Activated naive CD4-positive, alpha-beta T cell treated with anti-CD3 and anti-CD28 coated beads, Interleukin-2, amount 50 U/mL, for 16 hours (primary cell): ENCODE results near the gene PHLDB2.

ENCODE experiments used
- DNase-seq: peaks from one replicate; pipeline ENCODE4 v3.0.0-alpha.2; 2020

The PHLDB2 gene

DNA sequence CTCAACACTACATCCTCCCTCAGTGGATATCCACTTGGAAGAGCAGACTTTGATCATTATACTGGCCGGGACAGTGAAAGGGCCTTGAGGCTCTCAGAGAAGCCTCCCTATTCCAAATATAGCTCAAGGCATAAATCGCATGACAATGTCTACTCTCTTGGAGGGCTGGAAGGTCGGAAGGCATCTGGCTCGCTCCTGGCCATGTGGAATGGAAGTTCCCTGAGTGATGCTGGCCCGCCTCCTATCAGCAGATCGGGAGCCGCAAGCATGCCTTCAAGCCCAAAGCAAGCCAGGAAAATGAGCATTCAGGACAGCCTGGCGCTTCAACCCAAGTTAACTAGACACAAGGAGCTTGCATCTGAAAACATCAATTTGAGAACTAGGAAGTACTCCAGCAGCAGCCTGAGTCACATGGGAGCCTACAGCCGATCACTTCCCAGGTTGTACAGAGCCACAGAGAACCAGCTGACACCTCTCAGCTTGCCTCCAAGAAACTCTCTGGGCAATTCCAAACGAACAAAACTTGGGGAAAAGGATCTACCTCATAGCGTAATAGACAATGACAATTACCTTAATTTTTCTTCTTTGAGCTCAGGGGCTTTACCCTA lies 25.4 kb downstream of the PHLDB2 start:
- DNase-seq = no peak

DNA sequence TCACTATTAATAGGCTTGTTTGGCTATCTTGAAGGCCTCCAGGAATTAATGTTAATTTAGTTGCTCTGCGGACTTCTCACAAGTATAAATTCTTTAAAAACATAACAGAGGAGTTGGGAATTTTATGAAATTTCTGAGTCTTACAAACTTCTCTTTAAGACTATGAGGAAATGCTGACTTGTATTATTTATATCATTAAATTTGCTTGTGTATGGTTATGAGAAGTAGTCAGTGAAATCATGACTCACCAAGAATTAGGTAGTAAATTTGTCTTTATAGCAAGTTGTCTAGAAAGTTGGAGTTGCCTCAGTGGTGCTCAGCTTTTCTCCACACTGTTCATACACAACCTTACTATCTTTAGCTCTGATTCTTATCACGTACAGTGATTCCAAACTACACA lies 26.5 kb downstream of the PHLDB2 start:
- no peak for DNase-seq

DNA sequence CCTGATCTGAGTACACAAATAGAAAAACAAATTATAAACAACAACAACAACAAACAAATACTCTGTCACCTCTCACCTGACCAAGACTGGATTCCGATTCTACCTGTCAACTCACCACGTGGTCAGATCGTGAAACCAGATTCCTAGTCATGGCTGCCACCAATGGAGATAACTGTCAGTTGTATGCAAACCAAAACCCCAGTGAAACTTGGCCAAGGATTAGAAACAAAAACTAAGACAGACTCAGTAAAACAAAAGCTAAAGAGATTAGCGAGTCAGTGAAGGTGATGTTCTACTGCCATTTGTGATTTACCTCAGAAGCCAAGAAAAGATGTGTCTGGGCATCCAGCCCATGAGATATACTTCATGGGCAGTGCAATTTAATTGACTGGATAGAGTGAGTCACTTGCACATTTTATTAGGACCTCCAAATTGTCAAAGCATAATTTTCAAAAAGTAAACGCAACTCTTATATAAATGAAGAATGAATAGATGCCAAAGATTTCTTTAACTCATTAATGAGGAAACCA lies 31.1 kb downstream of the PHLDB2 start:
- no peak for DNase-seq

DNA sequence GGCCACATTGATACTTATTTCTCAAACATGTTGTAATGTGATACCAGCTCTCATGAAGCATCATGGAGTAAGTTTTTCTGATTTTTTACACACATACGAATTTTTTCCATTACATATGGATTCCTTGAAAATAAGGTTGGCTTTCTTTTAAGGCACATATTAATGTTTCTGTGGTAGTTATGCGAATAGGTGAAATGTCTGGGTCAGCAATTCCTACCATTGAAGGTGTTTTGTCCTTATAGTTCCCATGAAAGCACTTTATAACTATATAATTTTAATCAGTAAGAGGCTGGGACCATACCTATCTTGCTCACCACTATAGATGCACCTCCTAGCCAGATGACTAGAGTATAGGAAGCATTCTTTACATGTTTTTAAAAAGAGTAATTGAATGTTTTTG lies 33.0 kb downstream of the PHLDB2 start:
- DNase-seq = no peak

DNA sequence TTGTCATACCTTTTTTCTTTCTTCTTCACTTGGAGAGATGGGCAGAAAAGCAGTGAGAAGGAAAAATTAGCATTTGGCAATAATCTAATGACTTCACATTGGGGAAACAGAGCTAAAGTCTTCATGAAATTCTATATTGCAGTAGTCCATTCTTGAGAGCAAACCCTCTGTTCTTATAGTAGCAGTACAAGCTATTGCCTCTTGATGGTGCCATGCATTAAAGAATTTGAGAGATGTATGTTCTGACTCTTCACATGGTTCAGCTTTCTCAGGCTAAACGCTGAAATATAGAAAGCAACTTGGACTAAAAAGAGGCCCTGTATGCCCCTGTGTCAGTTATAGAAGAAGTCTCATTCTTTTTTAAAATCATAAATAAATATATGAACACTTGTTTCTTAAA lies 36.0 kb downstream of the PHLDB2 start:
- DNase-seq = no peak

DNA sequence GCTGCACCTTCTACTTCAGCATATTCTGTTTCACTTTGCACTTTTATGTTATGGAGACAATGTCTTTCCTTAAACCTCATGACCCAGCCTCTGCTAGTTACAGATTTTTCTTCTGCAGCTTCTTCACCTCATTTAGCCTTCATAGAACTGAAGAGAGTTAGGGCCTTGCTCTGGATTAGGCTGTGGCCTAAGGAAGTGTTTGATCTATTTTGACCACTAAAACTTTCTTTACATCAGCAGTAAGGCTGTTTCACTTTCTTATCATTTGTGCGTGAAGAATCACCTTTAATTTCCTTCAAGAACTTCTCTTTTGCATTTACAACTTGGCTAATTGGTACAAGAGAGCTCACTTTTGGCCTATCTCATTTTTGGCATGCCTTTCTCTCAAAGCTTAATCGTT lies 40.9 kb downstream of the PHLDB2 start:
- no peak for DNase-seq

DNA sequence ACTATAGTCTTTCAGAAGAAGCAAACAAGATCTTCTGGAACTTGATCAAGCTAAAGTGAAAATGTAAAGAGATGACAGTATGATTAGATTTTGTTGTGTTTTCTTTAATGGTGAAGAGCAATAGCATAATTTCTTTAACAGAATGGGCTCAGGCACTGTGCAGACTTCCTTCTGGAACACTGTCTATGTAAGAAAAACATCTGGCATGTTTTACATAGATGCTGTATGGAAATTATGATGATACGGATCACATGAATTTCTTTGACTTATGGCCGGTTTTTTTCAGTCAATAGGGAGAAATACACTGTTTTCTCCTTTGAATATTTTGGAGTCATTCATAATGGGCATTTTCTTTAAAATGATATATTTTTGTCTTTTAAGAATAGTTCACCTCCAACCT lies 42.6 kb downstream of the PHLDB2 start:
- no peak for DNase-seq

DNA sequence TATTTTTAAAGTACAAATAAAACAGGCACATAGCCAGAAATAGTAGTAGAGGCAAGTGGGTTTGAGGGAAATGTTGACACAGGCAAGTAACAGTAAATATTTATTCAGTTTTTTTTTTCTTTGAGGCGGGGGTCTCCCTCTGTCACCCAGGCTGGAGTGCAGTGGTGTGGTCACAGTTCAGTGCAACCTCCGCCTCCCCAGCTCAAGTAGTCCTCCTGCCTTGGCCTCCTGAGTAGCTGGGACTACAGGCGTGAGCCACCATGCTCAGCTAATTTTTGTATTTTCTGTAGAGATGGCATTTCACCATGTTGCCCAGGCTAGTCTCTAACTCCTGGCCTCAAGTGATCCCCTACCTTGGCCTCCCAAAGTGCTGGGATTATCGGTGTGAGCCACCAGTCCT lies 43.5 kb downstream of the PHLDB2 start:
- DNase-seq = no peak

DNA sequence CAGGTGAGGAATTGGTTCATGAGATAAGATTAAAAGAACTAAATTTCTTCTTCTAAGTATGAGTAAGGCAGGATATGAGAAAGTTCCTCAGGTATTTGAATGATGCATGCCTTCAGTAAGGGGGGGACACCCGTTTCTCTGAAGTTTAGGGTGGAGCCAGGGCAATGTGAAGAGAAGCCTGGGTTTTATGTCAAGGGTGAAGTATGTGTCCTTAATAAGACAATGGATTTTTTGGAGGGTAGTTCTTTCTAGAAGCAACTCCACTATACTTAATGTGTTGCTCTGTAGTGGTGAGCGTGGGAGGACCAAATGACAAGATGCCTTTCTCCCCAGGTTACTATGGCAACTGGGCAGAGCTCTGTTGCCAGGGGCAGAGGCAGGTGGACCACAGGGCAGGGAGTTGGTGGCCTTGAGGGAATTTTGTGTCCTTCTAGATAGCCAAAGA lies 44.0 kb downstream of the PHLDB2 start:
- no peak for DNase-seq

DNA sequence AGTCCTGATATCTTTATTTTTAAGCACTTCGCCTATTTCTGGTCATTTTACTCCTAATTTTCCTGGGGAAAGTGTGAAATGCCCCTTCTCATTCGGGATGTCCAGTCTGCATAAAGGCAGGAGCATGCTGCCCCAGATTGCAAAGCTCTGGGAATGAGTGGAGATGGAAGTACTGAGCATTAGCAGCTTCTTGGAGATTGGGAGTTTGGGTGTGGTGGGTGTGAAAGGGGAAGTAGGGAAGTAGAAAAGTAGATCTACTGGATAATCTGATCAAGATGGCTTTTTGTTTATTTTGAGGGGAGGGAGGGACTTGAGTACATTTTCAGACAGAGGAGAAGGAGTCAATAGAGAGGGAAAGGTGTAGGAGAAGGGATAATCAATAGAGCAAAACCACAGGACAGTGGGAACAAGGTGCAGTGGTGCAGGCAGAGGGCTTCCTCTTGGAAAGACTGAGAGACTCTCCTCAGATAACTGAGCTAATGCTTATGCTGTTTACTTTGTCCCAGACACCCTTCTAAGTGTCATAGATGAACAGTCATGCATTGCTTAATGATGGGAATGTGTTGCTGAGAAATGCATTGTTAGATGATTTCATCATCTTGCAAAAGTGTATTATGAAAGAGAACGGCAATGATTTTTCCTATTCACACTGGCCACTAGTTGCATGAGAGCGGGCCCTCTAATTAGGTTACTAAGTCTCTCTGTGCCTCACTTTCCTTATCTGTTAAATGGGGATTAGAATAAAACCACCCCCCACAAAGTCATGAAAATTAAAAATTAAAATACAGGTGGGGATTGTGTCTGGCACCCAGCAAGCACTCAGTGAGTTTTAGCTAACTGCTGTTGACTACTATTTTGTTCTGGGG lies 45.5 kb downstream of the PHLDB2 start:
- DNase-seq = no peak

DNA sequence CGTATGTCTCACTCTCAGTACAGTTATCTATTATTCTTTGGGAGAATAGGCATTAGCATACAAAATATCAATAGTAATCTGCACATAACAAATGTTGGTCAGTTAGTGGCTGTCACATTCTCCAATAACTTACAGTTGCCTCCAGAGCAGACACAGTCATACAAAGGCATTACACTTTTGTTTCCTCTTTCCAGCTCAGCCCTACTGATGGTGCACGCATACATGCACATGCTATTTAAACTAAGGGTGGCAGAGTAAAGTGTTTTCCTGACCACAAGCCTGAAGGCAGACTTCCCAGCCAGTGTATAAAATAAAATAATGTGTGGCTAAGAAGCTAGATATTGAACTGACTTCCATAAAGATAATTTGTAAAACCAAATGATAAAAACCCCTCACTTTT lies 47.6 kb downstream of the PHLDB2 start:
- DNase-seq = no peak

DNA sequence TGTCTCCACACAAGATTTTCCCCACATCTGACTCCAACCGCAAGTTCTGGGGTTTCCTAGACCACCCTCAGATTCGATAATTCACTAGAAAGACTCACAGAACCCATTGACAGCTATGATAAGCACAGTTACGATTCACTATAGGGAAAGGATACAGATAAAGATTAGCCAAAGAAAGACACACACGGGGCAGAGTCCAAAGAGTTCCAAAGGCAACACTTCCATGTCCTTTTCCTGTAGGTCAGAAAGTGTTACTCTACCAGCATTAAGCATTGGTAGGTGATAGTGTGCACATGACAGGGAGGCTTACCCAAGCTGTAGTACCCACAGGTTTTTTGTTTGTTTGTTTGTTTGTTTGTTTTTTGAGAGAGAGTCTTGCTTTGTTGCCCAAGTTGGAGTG lies 48.1 kb downstream of the PHLDB2 start:
- DNase-seq = no peak

DNA sequence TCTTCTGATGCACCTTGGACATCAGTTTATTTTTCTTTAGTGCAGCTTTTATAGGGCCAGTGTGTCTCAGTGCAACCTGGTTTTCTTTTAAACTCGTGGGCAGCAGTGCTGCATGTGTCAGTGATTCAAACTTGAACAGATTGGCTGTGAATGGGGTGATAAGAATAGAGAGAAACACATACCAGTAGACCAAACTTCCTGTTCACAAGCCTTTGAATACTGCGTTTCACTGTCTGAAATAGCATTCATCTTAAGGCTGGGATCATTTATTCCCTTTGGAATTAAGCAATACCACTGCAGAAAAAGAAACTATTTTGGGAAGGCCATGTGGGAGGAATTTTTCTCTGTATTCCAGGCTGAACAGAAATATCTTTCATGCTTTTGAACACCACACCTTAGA lies 51.7 kb downstream of the PHLDB2 start:
- DNase-seq = no peak

DNA sequence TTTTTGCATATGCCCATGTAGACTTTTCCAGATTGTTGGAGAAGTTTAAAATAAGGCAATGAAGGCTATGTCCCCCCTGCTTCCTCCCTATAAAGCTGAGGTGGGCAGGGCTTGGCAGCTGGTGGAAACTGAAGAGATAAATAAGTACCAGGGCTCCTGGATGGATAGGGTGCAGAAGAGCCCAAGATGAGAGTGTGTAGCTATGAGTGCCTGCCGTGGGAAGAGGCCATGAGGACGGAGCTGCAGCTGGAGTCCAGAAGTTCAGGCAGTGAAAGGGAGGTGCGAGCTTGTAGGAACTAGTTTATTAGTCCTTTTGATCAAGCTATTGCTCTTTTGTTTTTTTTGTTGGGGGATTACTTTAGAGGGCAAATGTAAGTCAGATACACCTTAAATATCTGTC lies 52.4 kb downstream of the PHLDB2 start:
- DNase-seq = no peak

DNA sequence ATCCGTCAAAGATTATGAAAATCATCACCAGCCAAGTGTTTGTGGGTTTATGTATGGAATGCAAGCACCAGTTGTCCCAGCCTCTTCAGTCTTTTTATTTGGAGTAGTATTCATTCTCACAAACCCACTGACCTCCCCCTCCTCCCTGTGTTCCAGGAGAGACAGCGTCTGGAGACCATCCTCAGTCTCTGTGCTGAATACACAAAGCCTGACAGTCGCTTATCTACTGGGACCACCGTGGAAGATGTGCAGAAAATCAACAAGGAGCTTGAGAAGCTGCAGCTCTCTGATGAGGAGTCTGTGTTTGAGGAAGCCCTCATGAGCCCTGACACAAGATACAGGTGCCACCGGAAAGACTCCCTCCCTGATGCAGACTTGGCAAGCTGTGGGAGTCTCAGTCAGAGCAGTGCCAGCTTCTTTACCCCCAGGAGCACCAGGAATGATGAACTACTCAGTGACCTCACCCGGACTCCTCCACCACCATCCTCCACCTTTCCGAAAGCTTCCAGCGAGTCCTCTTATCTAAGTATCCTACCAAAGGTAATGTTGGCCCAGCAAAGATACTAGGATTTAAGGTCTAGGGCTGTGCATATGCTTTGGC lies 54.2 kb downstream of the PHLDB2 start:
- no peak for DNase-seq

DNA sequence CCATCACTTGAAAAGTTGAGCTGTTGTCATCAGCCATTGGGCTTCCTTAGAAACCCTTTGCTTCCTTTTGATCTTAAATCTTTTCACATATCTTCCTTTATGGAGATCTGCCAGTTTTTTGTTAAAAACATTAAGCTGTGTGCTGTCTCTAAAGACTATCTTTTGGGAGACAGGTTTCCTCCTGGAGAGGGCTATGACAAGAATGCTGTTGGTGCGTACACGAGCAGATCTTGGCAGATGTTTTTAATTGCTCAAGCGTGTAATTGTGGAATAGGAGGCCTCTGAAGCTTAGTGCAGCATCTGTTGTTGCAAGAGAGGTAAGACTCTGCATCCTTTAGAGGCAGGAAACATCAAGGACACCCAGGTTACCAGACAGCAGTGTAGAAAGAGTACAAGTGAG lies 56.8 kb downstream of the PHLDB2 start:
- no peak for DNase-seq

DNA sequence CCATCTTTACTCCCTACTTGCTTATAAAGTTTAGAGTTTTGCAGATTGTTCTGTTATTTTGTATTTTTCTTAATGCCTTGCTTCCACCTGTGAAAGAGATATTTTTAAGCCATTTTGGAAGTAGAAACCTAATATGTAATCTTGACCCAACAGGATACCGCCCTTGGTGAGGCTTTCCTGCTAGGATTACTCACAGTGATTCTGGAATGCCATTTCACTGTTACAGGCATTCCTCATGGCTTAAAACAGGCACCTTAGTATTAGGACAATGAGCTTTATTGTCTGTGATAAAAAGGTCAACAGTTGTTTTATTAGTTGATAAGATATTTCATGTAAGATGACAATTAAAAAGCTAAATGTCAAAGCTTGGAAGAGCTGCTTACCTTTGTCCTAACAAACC lies 58.2 kb downstream of the PHLDB2 start:
- no peak for DNase-seq

DNA sequence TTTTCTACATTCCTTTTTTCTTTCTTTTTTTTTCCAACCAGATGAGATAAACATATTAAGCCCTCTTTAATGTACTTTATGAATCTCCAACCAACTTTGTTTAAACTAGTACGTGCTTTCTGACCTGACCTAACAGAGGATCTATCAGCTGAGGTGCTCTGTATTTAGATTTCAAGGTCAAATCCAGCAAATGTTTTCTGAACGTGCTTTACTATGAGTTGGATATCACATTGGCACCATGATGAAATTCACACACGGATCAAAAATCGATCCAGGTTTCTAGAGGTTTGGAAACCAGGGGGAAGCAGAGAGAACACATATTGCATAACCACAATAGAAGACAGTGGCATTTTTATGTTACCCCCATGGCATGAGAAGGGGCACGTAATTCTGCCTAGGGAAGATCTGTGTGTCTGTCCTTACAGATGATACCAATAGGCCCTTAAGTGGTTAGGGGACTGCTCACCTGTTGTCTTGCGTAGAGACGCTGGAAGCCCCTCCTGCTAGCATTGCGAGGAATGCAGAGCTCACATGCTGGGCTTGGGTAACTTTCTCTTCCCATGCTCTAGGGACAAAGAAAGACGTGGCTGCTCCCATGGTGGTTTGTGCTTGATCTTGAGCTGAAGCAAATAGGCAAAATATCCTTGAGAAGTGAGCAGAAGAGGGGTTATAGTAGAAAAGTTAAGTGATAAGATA lies 60.5 kb downstream of the PHLDB2 start:
- DNase-seq = no peak

DNA sequence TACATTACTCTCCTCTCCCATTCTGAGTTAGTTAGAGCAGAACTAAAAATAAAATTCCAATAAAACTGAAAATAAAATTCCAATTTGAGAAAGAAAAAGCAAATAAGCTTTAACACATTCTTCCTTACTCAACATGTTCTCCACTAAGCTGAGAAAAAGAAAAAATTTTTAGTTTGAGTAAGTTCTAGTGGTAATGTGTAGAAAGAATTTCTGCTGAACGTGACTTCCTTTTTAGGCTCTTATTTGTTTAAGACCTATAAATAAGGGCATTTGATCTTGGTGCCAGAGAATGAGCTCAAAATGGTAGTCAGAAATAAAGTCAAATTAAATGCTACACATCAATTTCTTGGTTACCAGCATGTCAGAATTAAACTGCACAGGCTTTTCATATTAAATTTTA lies 62.1 kb downstream of the PHLDB2 start:
- DNase-seq = no peak

DNA sequence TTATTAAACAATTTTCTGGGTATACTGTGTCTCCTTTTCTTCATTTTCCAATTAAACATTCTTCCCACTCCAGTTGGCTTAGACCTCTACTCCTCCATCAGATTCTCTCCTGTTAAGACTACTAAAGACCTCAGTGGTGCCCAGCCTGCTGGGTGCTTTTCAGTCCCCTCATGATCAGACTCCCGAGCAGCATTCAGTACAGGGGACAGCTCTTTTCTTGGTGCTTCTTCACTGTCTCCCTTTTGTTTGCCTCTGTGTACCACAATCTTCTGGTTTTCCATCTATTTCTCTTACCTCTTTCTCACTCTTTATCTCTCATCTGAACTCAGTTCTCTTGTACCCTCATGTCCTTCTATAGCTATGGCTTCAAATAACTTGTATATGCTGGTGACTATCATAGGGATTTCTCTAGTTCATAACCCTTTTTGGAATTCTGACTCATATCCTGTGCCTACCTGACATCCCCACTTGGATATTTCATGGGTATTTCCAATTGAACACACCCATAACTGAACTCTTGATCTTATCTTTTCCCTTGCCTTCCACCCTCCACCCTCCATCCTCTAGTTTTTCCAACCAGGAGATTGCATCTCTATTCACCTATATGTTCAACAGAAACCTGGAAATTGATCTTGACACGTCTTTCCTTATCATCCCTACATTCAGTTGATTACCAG lies 64.2 kb downstream of the PHLDB2 start:
- no peak for DNase-seq

DNA sequence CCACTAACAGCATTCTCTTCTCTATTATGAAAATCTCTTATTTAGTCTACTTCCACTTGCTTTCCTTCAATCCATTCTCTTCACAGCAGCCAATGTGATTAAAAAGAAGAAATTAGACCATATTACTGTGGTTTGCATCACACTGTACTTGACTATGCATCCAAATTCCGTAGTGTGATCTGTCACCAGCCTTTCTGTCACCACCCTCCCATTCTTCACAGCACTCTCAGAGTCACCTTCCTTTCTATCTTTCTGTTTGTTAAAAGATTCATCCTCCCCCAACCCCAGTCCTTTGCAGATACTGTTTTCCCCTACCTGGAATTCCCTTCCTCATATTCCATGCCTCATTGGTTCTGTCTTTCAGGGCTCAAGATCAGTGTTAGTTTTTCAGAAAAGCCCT lies 64.7 kb downstream of the PHLDB2 start:
- DNase-seq = no peak

DNA sequence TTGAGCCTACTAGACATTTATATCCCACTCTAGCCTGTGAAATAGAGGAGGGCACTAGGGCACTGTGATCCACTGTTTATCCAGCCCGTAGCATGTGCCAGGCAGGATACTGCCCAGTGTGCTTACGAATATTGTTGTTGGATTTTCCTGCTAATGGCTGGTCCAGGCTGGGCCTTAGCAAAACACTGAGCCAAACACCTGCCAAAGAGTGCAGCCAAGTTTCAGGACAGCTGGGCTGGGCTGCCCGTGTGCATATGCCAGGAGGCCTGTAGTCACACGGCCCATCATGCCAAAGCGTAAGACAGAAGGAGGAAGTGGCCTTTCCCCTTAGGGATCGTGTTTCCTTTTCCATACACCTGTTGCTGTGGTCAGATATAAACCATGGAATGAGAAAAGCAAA lies 65.2 kb downstream of the PHLDB2 start:
- no peak for DNase-seq

DNA sequence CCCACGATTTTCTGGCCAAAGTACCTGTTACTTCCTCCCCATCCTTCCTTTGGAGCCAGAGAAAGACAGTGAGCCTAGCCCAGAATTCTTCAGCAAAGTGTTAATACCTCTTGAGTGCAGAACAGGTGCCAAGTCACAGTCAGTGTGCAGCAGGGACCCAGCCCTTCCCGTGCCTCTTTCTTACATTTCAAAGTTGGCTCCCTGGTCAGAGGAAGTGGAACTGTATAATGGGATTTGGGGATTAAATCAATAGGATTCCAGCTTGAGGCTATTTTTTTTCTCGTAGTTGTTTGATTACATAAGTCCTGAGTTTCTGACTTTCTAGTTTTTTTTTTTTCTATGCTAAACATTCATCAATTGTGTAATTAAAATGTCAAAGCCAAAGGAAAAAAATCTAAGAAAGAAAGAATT lies 67.2 kb downstream of the PHLDB2 start:
- DNase-seq = no peak
